SKM-1 treated with dmso at 0.1 percent for 144 hours (cell line): ENCODE measurements around the gene ZFP36L1.

Source experiments
- DNase-seq: peaks from one replicate; lab custom pipeline; 2025; ENCODE audit not compliant: unreplicated experiment; lab: John Stamatoyannopoulos, UW

The ZFP36L1 gene

GRCh38 chr14:68816183-68816942 lies 23.5 kb upstream of the ZFP36L1 start:
- DNase-seq = peak; percentile 10

GRCh38 chr14:68815298-68816182 lies 22.7 kb upstream of the ZFP36L1 start:
- no peak for DNase-seq

GRCh38 chr14:68814539-68815297 lies 21.9 kb upstream of the ZFP36L1 start:
- no peak for DNase-seq

- no peak for DNase-seq
Observed at GRCh38 chr14:68814238-68814538, 21.3 kb upstream of the ZFP36L1 start.

GRCh38 chr14:68813318-68813838 lies 20.5 kb upstream of the ZFP36L1 start:
- no peak for DNase-seq

GRCh38 chr14:68811171-68811570 lies 18.3 kb upstream of the ZFP36L1 start:
- no peak for DNase-seq

- DNase-seq = no peak
Observed at GRCh38 chr14:68810173-68811153, 17.6 kb upstream of the ZFP36L1 start.

- no peak for DNase-seq
Observed at GRCh38 chr14:68809524-68809923, 16.7 kb upstream of the ZFP36L1 start.

- DNase-seq = no peak
Observed at GRCh38 chr14:68808696-68809480, 16.0 kb upstream of the ZFP36L1 start.

- no peak for DNase-seq
Observed at GRCh38 chr14:68807987-68808386, 15.1 kb upstream of the ZFP36L1 start.

- DNase-seq = no peak
Observed at GRCh38 chr14:68807148-68807600, 14.3 kb upstream of the ZFP36L1 start.

GRCh38 chr14:68806526-68807147 lies 13.8 kb upstream of the ZFP36L1 start:
- DNase-seq = no peak

GRCh38 chr14:68805414-68805813 lies 12.5 kb upstream of the ZFP36L1 start:
- no peak for DNase-seq

- DNase-seq = no peak
Observed at GRCh38 chr14:68801631-68802030, 8.8 kb upstream of the ZFP36L1 start.

GRCh38 chr14:68800953-68801352 lies 8.1 kb upstream of the ZFP36L1 start:
- DNase-seq = no peak

GRCh38 chr14:68800390-68800789 lies 7.5 kb upstream of the ZFP36L1 start:
- no peak for DNase-seq

- DNase-seq = no peak
Observed at GRCh38 chr14:68798621-68799020, 5.8 kb upstream of the ZFP36L1 start.

- DNase-seq = no peak
Observed at GRCh38 chr14:68797121-68797670, 4.3 kb upstream of the ZFP36L1 start.
